Inflammatory macrophage treated with lipopolysaccharide for 4 hours (primary cell): ENCODE measurements around the gene TMEM238.
A peak's percentile ranks its signal among the peaks of the same experiment; 100 is the strongest.

Experiments
- DNase-seq: peaks from one replicate; pipeline ENCODE4 v3.0.0-alpha.2; 2020

TMEM238 gene

GRCh38 chr19:55354698-55355212 is 29.3 kb downstream of the TMEM238 start, which contains the start of gene COX6B2:
Gene COX6B2 (minus strand): TSS chr19:55354719. CDS start chr19:55354521, 198 bp downstream.
- DNase-seq = no peak

GRCh38 chr19:55353803-55354697 is 30.0 kb downstream of the TMEM238 start:
- peak; percentile 67 for DNase-seq

GRCh38 chr19:55353356-55353802 is 30.7 kb downstream of the TMEM238 start:
- DNase-seq = no peak

- DNase-seq = no peak
Observed at GRCh38 chr19:55352549-55353145, 31.4 kb downstream of the TMEM238 start.

- DNase-seq = no peak
Observed at GRCh38 chr19:55352040-55352439, 32.1 kb downstream of the TMEM238 start.

- DNase-seq = no peak
Observed at GRCh38 chr19:55350620-55351315, 33.3 kb downstream of the TMEM238 start.

DNA sequence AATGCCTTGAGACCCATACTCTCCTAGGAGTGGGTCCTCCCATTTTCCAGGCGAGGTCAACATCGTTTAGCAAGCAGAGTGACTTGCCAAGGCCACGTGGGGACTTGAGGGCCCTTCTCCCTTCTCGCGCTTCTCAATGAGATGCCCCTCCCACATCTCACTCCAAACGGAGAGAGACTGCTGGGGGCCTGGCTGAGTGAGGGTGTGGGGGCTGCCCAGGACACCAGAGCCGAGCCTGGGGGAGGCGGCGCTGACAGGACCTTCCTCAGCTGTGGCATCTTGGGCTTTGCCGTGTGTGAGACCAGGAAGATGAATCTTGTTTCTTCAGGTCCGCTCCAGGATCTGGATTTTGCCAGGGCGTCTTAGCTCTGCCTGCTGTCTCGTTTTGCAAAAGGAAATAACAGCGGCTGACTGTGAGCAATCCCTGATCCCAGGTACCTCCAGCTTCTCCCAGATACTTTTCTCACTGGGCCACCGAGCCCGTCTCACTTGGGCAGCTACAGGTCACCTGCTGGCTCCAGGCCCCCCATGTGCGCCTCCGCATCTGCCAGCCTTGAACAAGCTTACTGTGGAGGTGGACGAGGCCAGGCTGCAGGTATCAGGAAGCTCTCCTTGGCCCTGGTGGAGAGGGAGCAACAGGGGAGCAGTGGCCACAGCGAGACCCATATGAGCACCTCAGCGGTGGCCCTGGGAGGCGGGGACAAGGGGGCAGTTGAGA is 35.6 kb downstream of the TMEM238 start:
- no peak for DNase-seq

DNA sequence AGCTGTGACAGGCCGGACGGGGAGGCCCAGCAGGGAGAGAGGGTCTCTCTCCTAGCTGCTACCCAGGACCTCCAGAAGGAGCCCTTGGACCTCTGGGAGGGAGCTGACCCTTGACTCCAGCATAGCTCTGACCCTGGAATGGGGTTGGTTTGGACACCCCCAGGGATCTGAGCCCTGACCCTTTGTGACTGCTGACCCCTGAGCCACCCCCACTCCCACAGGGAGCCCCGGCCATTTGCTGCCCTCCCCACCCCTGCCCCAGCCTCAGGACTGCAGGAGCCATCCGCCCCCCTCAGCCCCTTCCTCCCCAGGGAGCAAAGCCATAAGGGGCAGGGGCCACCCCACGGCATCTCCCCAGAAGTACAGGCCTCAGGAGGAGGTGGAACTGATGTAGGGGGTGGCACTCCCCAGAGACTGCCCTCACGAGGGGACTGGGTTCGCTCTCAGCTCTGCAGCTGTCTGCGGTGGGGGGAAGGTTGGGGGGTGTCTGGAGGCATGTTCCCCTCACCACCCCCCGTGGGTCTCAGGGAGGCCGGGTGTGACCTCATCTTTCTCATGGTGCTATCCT is 36.6 kb downstream of the TMEM238 start:
- DNase-seq = no peak

- DNase-seq = no peak
Observed at GRCh38 chr19:55346725-55347441, 37.2 kb downstream of the TMEM238 start.

DNA sequence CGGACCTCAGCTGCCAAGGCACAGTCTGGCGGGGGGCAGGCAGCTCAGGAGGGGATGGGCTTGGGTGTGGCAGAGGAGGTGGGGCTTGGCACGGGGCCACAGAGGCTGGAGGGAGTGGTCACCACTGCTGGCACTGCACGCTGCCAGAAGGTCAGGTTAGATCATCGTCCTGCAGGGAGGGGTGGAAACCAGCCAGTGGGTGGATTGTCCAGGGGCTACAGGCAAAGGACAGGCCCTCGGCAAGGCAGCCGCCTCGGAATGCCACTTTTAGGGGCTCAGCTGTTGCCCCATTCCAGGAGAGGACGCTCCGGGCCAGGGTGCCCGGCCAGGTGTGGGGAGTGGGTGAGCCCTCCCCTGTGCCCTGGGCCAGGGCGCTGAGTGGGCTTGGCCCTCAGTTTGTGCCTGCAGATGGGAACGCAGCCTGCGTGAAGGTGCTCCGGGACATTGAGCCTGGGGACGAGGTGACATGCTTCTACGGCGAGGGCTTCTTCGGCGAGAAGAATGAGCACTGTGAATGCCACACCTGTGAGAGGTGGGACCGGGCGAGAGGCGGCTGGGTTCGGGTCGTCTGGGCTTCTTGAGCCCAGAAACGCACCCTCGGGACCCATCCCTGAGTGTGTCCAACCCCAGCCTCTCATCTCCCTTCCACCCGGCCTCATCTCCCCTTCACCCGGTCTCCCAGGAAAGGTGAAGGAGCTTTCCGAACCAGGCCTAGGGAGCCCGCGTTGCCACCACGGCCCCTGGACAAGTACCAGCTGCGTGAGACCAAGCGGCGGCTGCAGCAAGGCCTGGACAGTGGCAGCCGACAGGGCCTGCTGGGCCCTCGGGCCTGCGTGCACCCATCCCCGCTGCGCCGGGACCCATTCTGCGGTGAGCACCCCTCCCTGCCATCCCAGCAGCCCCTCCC is 38.0 kb downstream of the TMEM238 start:
- DNase-seq = no peak

- no peak for DNase-seq
Observed at GRCh38 chr19:55345101-55345817, 38.8 kb downstream of the TMEM238 start.

GRCh38 chr19:55344444-55344843 is 39.6 kb downstream of the TMEM238 start:
- no peak for DNase-seq

DNA sequence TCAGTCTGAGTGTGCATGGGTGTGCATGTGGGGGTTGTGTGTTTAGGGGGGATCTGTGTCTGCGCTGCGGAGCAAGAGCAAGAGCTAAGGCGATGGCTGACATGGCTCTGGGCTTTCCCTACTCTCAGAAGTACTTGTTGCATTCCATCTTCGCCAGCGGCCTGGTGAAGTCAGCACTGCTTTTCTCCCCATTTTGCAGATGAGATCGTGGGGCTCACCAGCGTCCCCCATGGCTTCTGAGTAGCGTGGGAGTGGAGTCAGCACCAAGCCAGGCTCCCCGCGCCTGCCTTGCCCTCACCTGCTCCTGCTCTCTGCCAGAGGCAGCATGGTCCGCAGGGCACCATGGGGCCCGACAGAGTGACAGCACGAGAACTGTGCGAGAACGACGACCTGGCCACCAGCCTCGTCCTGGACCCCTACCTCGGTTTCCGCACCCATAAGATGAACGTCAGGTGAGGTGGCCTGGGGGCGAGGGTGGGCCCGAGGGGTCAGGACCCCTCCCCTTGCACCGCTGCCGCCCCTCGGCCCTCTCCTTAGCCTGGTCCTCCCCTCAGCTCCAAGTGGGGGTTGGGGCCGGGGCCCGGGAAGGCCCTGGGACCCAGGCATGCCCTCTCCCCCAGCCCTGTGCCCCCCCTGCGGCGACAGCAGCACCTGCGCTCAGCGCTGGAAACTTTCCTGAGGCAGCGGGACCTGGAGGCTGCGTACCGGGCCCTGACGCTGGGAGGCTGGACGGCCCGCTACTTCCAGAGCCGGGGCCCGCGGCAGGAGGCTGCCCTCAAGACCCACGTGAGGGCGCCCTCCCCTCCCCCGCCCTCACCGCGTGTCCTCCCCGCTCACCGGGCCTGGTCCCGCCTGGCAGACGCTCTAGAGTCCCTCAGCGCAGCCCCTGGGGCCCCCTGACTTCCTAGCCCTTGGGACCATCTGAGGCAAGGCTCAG is 42.2 kb downstream of the TMEM238 start:
- no peak for DNase-seq

DNA sequence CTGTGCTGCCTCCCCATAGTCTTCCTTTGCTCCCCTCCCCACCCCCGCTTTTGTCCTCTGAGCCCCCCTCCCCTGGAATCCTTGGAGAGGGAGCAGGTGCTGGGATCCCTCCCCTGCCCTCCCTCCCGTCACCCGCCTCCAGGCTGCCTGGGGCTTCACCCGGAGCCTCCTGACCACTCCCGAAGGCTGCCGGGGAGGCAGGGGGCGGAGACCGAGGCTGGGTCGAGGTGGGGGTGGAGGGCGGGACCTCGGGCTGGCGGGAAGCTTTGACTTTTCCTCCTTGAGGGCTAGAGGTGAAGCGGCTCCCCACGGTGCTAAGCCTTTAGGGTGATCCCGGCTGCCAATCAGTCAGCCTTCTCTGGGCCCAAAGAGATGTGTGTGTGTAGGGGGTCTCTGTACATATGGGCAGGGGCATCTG is 42.9 kb downstream of the TMEM238 start:
- peak; percentile 84 for DNase-seq

- peak; percentile 15 for DNase-seq
Observed at GRCh38 chr19:55340784-55341147, 43.3 kb downstream of the TMEM238 start.

DNA sequence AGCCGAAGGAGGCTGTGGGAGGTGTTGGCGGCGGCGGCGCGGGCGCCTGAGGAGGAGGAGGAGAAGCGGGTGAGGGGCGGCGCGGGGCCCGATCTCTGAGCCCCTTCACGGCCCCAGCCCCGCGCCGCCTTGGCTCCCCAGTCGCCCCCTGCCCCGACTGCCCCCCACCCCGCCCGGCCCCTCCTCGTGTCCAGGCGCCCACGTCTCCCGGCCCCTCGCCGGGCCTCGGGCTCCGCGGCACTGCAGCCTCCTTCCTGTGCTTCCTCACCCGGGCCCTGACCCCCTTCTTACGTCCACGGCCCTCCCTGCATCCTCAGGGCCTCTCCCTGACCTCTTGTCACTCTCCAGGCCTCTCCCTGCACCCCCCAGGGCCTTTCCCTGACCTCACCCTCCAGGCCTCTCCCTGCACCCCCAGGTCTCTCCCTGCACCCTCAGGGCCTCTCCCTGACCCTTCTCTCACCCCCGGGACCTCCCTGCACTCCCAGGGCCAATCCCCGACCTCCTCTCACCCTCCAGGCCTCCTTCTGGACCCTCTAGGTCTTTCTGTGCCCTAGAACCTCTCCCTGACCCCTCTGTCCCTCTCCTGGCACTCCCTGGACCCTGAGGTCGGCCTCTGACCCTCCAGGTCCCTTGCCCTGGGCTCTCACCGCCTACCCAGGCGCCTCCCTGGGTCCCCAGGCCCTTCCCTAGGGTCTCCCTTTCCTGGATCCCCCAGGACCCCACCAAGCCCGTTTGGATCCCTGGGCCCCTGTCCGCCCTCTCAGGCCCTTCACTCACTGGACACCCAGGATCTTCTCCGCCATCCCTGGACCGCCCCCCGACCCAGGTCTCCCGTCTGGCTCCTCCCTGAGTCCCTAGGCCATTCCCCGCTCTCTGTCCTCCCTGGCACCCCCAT is 44.0 kb downstream of the TMEM238 start:
- DNase-seq = peak; percentile 25

GRCh38 chr19:55339105-55339888 is 44.8 kb downstream of the TMEM238 start, which contains the start of gene KMT5C:
Gene KMT5C (plus strand): TSS chr19:55339876. CDS start chr19:55341937, 2,061 bp downstream.
- peak; percentile 100 for DNase-seq
